Measurements from ENCODE around the gene BMPR2. TPM values are rescaled to one million over a fixed set of nuclear protein-coding genes. Genes with fewer than 3 reads are reported as not detected.
A peak's percentile ranks its signal among the peaks of the same experiment; 100 is the strongest.

The BMPR2 gene
- total RNA-seq (24.6 and 27.2 TPM in 2 replicates), polyA plus RNA-seq (3.1 and 3.8 TPM in 2 replicates), polyA minus RNA-seq (7.6 and 8.8 TPM in 2 replicates)
- total RNA-seq (2013) = 7.4 TPM

- intact Hi-C loops (cut with micrococcal nuclease) = loop anchor here (1.0 to 10.0 kb wide), 11 partner anchors 109 to 1851 kb away; partner anchors contain the start of genes ALS2, BZW1, CYP20A1 and FZD7
- Mint-ChIP-seq H3K9me3 (ENCODE audit: insufficient read depth) (no peaks in the 10 kb centered on the region), H3K4me3 (peak within 1 kb of the TSS; percentile 98), H3K27me3 (no peaks in the 10 kb centered on the region), H3K27ac (peak within 1 kb of the TSS; percentile 93), H3K4me1 (peaks cover 26% of the 10 kb centered on the region)
- Histone ChIP-seq H3K27ac (ENCODE audit: low read length in 2 of 2) (peak within 1 kb of the TSS; percentile 58 to 67), H2AFZ (ENCODE audit: insufficient read depth, low read depth, low read length, poor library complexity, severe bottlenecking) (peak within 1 kb of the TSS; percentile 92), H4K20me1 (ENCODE audit: control insufficient read depth, insufficient read depth, low read length, poor library complexity, severe bottlenecking) (no peaks in the 10 kb centered on the region), H3K36me3 (replicated peaks in 1 of 2; ENCODE audit: control extremely low read depth in 1 of 2, control insufficient read depth in 1 of 2, extremely low read depth in 1 of 2, insufficient read depth in 2 of 2, low read length in 1 of 2) (no peaks in the 10 kb centered on the region), H3K4me1 (ENCODE audit: control insufficient read depth in 2 of 2, insufficient read depth in 2 of 2, low read length in 2 of 2) (peaks cover 13 to 24% of the 10 kb centered on the region in 2 donors), H3K79me2 (ENCODE audit: control insufficient read depth, insufficient read depth, low read length) (peaks cover 33% of the 10 kb centered on the region), H3K27me3 (replicated peaks in 1 of 4; ENCODE audit: control extremely low read depth in 1 of 4, control insufficient read depth in 3 of 4, insufficient read depth in 4 of 4, low read length in 3 of 4) (no peaks in the 10 kb centered on the region), H3K9ac (ENCODE audit: low read length) (peak within 1 kb of the TSS; percentile 80), H3K9me3 (ENCODE audit: control extremely low read depth in 1 of 3, control insufficient read depth in 2 of 3, insufficient read depth in 1 of 3, low read length in 2 of 3) (no peaks in the 10 kb centered on the region), H3K4me3 (ENCODE audit: control extremely low read depth in 1 of 5, extremely low read depth in 1 of 5, insufficient read depth in 1 of 5, low read depth in 2 of 5, low read length in 4 of 5) (peak within 1 kb of the TSS; percentile 72 to 96 (median 91)), H3K4me2 (replicated peaks; ENCODE audit: low read depth, low read length, poor library complexity, severe bottlenecking) (peak within 1 kb of the TSS; percentile 86)
- POLR2A ChIA-PET = interaction anchor here (0.6 kb wide), 1 partner anchor 11 kb away, joined by 4 read pairs; no protein-coding TSS in a partner anchor
- CTCF ChIA-PET = no interaction called here
- WGBS (ENCODE audit: insufficient coverage) = under 1% methylated on average over 63 of the region's 70 CpGs
- ATAC-seq (ENCODE audit: low read depth) (peak; percentile 78), DNase-seq (peak; percentile 91)
- TF ChIP-seq EZH2 (IDR thresholded peaks at IDR 0.05; ENCODE audit: borderline replicate concordance, insufficient read depth, low read depth, low read length, poor library complexity, severe bottlenecking) = no peak
- no peak for TF ChIP-seq CTCF (IDR thresholded peaks at IDR 0.05)
These were observed at the start of gene BMPR2 for GRCh38 chr2:202375609-202376408. TSS of gene BMPR2 (plus strand) at chr2:202376327. CDS start at chr2:202377475, 1,148 bp downstream.

GRCh38 chr2:202327858-202328257 is 48.3 kb upstream of the BMPR2 start:
- H3K4me1 ChIP-seq (ENCODE audit: control insufficient read depth in 2 of 2, insufficient read depth in 2 of 2, low read length in 2 of 2) = no peaks in the 10 kb centered on the region
- H3K27me3 Mint-ChIP-seq = no peaks in the 10 kb centered on the region
- no peak overlapping the region for H3K27ac ChIP-seq (ENCODE audit: low read length in 2 of 2)
- H3K9me3 ChIP-seq (ENCODE audit: control extremely low read depth in 1 of 3, control insufficient read depth in 2 of 3, insufficient read depth in 1 of 3, low read length in 2 of 3) = no peaks in the 10 kb centered on the region
- WGBS (ENCODE audit: insufficient coverage) = 100% methylated on average over 1 of the region's 1 CpG
- no peak overlapping the region for H3K4me2 ChIP-seq (replicated peaks; ENCODE audit: low read depth, low read length, poor library complexity, severe bottlenecking)
- H2AFZ ChIP-seq (ENCODE audit: insufficient read depth, low read depth, low read length, poor library complexity, severe bottlenecking) = no peak overlapping the region
- no peaks in the 10 kb centered on the region for H3K79me2 ChIP-seq (ENCODE audit: control insufficient read depth, insufficient read depth, low read length)
- TF ChIP-seq CTCF (IDR thresholded peaks at IDR 0.05) = no peak
- TF ChIP-seq EZH2 (IDR thresholded peaks at IDR 0.05; ENCODE audit: borderline replicate concordance, insufficient read depth, low read depth, low read length, poor library complexity, severe bottlenecking) = no peak
- ChIA-PET POLR2A (interaction anchor here (0.5 kb wide), 1 partner anchor 1106 kb away, joined by 4 read pairs; no protein-coding TSS in a partner anchor), CTCF (no interaction called here)
- no peak overlapping the region for H3K4me3 Mint-ChIP-seq
- peaks cover 0 to 13% of the 10 kb centered on the region in 2 experiments for H3K36me3 ChIP-seq (replicated peaks in 1 of 2; ENCODE audit: control extremely low read depth in 1 of 2, control insufficient read depth in 1 of 2, extremely low read depth in 1 of 2, insufficient read depth in 2 of 2, low read length in 1 of 2)
- H3K27me3 ChIP-seq (replicated peaks in 1 of 4; ENCODE audit: control extremely low read depth in 1 of 4, control insufficient read depth in 3 of 4, insufficient read depth in 4 of 4, low read length in 3 of 4) = no peaks in the 10 kb centered on the region
- no peak overlapping the region for H3K27ac Mint-ChIP-seq
- no peaks in the 10 kb centered on the region for H4K20me1 ChIP-seq (ENCODE audit: control insufficient read depth, insufficient read depth, low read length, poor library complexity, severe bottlenecking)
- no peak for ATAC-seq (ENCODE audit: low read depth)
- H3K9ac ChIP-seq (ENCODE audit: low read length) = no peak overlapping the region
- H3K4me3 ChIP-seq (ENCODE audit: control extremely low read depth in 1 of 5, extremely low read depth in 1 of 5, insufficient read depth in 1 of 5, low read depth in 2 of 5, low read length in 4 of 5) = no peak overlapping the region
- H3K9me3 Mint-ChIP-seq (ENCODE audit: insufficient read depth) = no peaks in the 10 kb centered on the region
- intact Hi-C loops (cut with micrococcal nuclease) = no loop called here
- no peak for DNase-seq
- H3K4me1 Mint-ChIP-seq = no peaks in the 10 kb centered on the region
